Measurements from ENCODE around the gene FBP2. TPM values are rescaled to one million over a fixed set of nuclear protein-coding genes. Genes with fewer than 3 reads are reported as not detected.

The FBP2 gene
- total and polyA plus RNA-seq, 2 experiments from 2014 or later = not detected

DNA sequence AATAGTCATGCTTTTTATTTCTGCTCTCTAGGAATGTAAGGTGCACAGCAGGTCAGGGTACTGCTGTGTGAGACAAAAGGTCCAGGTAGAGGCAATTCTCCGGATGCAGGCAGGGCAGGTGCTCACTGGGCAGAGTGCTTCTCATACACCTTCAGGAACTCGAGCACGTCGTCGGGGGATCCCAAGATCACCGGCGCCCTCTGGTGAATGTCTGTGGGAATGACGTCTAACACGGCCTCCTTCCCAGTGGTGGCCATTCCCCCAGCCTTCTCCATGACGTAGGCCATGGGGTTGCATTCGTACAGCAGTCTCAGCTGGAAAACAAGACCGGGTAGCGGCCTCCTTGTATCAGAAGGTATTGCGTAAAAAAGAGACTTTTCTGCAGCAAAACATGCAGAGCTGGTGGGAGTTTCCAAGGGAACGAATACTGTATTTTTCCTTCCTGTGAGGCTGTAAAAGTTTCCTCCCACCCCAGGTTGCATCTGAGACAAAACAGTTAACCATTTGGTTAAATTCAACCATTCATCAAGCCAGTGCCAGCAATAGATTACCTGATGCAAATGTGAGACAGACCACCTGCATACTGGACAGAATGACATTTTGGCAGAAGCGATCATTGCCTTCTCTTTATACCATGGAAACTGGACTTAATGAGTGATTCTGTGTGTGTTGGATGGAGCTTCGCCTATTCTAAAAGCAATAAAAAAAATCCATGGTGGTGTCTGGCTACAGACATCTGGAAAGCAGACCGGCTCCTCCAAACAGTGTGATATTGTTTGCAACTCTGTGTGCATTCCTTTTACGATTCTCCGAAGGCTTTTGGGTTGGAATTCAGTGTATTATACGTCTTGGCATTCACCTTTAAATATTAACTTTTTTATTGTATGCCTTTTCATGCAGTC, 9.9 kb upstream of the FBP2 start:
- no peaks in the 10 kb centered on the region for H3K27me3 ChIP-seq (ENCODE audit: insufficient read depth)
- peak; percentile 90 for TF ChIP-seq CREB1 (CRISPR knock-in tag; IDR thresholded peaks at IDR 0.05; ENCODE audit: low read depth)
- TF ChIP-seq POLR2AphosphoS5 (IDR thresholded peaks at IDR 0.05; ENCODE audit: low read depth) = no peak
- TF ChIP-seq, protein P1, sequence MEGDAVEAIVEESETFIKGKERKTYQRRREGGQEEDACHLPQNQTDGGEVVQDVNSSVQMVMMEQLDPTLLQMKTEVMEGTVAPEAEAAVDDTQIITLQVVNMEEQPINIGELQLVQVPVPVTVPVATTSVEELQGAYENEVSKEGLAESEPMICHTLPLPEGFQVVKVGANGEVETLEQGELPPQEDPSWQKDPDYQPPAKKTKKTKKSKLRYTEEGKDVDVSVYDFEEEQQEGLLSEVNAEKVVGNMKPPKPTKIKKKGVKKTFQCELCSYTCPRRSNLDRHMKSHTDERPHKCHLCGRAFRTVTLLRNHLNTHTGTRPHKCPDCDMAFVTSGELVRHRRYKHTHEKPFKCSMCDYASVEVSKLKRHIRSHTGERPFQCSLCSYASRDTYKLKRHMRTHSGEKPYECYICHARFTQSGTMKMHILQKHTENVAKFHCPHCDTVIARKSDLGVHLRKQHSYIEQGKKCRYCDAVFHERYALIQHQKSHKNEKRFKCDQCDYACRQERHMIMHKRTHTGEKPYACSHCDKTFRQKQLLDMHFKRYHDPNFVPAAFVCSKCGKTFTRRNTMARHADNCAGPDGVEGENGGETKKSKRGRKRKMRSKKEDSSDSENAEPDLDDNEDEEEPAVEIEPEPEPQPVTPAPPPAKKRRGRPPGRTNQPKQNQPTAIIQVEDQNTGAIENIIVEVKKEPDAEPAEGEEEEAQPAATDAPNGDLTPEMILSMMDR (conservative IDR thresholded peaks at IDR 0.05; ENCODE audit: low read depth in 2 of 2) = peak; percentile 66 to 92
- Mint-ChIP-seq H3K4me3 (no peak overlapping the region), H3K27me3 (ENCODE audit: insufficient read depth, low read depth, poor library complexity) (peaks cover 11% of the 10 kb centered on the region), H3K4me1 (peaks cover 22% of the 10 kb centered on the region), H3K9me3 (no peaks in the 10 kb centered on the region), H3K36me3 (ENCODE audit: low read depth) (no peaks in the 10 kb centered on the region), H3K27ac (no peak overlapping the region)
- DNase-seq (ENCODE audit: low spot score) (peak; percentile 93), ATAC-seq (peak; percentile 88)
- 0 out of 2 replicates have a peak, but pooled peaks cover 3% of the 10 kb centered on the region for H3F3A ChIP-seq (replicated peaks; ENCODE audit: low read depth)
- no peak overlapping the region for H3K27ac ChIP-seq (ENCODE audit: low read depth)
- H2AFZ ChIP-seq = peak overlapping the region; percentile 86; the same call in 1 of the 2 replicates
- H3K4me3 ChIP-seq = no peak overlapping the region
- no peaks in the 10 kb centered on the region for H3K9me2 ChIP-seq (ENCODE audit: insufficient read depth)
- no peaks in the 10 kb centered on the region for H3K36me3 ChIP-seq (ENCODE audit: insufficient read depth)
- H3K4me2 ChIP-seq = 0 out of 2 replicates have a peak overlapping the region, but pooled peaks have one; percentile 23
- H4K20me1 ChIP-seq (replicated peaks; ENCODE audit: insufficient read depth) = no peaks in the 10 kb centered on the region
- peaks cover 10% of the 10 kb centered on the region; the same call in 1 of the 2 replicates for H3K4me1 ChIP-seq (ENCODE audit: insufficient read depth)
- H3K79me2 ChIP-seq (replicated peaks; ENCODE audit: insufficient read depth) = no peaks in the 10 kb centered on the region

DNA sequence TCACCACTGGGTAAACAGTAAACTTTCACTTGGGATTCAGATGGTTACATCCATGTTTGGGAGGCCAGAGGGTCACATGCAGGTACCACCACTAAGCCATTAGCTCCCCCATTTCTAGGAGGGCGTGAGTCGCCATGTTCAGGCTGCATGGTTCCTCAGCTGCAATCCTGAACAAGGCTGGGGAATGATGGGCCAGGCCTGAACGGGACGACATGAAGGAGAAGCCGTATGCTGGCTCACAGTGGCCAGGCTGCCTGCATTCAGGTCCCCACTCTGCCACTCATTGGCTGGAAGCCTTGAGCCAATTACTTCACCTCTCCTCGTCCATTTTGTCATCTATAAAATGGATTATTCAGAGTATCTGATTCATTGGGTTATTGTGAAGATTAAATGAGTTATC, 9.0 kb upstream of the FBP2 start:
- Histone ChIP-seq H3K4me3 (no peak overlapping the region), H3K9me2 (ENCODE audit: insufficient read depth) (no peaks in the 10 kb centered on the region), H3K4me1 (ENCODE audit: insufficient read depth) (peaks cover 7% of the 10 kb centered on the region; the same call in 1 of the 2 replicates), H3K79me2 (replicated peaks; ENCODE audit: insufficient read depth) (no peaks in the 10 kb centered on the region), H3F3A (replicated peaks; ENCODE audit: low read depth) (0 out of 2 replicates have a peak, but pooled peaks cover 3% of the 10 kb centered on the region), H3K27ac (ENCODE audit: low read depth) (no peak overlapping the region), H3K36me3 (ENCODE audit: insufficient read depth) (no peaks in the 10 kb centered on the region), H4K20me1 (replicated peaks; ENCODE audit: insufficient read depth) (no peaks in the 10 kb centered on the region), H2AFZ (peak overlapping the region; percentile 52; the same call in 1 of the 2 replicates), H3K27me3 (ENCODE audit: insufficient read depth) (no peaks in the 10 kb centered on the region), H3K4me2 (0 out of 2 replicates have a peak overlapping the region, but pooled peaks have one; percentile 23)
- DNase-seq (ENCODE audit: low spot score) = no peak
- Mint-ChIP-seq H3K27ac (no peak overlapping the region), H3K4me3 (no peak overlapping the region), H3K4me1 (peaks cover 17% of the 10 kb centered on the region), H3K27me3 (ENCODE audit: insufficient read depth, low read depth, poor library complexity) (peaks cover 11% of the 10 kb centered on the region), H3K9me3 (no peaks in the 10 kb centered on the region), H3K36me3 (ENCODE audit: low read depth) (no peaks in the 10 kb centered on the region)
- no peak for ATAC-seq
- TF ChIP-seq, protein P2, sequence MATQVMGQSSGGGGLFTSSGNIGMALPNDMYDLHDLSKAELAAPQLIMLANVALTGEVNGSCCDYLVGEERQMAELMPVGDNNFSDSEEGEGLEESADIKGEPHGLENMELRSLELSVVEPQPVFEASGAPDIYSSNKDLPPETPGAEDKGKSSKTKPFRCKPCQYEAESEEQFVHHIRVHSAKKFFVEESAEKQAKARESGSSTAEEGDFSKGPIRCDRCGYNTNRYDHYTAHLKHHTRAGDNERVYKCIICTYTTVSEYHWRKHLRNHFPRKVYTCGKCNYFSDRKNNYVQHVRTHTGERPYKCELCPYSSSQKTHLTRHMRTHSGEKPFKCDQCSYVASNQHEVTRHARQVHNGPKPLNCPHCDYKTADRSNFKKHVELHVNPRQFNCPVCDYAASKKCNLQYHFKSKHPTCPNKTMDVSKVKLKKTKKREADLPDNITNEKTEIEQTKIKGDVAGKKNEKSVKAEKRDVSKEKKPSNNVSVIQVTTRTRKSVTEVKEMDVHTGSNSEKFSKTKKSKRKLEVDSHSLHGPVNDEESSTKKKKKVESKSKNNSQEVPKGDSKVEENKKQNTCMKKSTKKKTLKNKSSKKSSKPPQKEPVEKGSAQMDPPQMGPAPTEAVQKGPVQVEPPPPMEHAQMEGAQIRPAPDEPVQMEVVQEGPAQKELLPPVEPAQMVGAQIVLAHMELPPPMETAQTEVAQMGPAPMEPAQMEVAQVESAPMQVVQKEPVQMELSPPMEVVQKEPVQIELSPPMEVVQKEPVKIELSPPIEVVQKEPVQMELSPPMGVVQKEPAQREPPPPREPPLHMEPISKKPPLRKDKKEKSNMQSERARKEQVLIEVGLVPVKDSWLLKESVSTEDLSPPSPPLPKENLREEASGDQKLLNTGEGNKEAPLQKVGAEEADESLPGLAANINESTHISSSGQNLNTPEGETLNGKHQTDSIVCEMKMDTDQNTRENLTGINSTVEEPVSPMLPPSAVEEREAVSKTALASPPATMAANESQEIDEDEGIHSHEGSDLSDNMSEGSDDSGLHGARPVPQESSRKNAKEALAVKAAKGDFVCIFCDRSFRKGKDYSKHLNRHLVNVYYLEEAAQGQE (IDR thresholded peaks at IDR 0.05; ENCODE audit: unreplicated experiment) = no peak
- TF ChIP-seq STAT1 (IDR thresholded peaks at IDR 0.05; ENCODE audit: unreplicated experiment) = no peak
- TF ChIP-seq EZH2phosphoT487 (IDR thresholded peaks at IDR 0.05; ENCODE audit: unreplicated experiment) = no peak
- TF ChIP-seq, protein P3, sequence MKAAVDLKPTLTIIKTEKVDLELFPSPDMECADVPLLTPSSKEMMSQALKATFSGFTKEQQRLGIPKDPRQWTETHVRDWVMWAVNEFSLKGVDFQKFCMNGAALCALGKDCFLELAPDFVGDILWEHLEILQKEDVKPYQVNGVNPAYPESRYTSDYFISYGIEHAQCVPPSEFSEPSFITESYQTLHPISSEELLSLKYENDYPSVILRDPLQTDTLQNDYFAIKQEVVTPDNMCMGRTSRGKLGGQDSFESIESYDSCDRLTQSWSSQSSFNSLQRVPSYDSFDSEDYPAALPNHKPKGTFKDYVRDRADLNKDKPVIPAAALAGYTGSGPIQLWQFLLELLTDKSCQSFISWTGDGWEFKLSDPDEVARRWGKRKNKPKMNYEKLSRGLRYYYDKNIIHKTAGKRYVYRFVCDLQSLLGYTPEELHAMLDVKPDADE (IDR thresholded peaks at IDR 0.05) = no peak
